A549 (cell line): Measurements from ENCODE around the gene BBLN.

ENCODE experiments used
- CTCF ChIP-seq: fragments of >200 bp; sonication (Bioruptor Twin); formaldehyde crosslinking; IDR thresholded peaks from 3 replicates; pipeline ENCODE4 v1.5.1; 2016
- FOSL2 ChIP-seq, 2 experiments: fragments of 450-650 bp in 1 of 2; fragments of >200 bp in 1 of 2; sonication (Bioruptor Twin) in 1 of 2; formaldehyde crosslinking; IDR thresholded peaks; 2 replicates each; pipeline versions ENCODE4 v1.5.0 to v1.6.1; 2016 to 2020; ENCODE audit warnings: mild to moderate bottlenecking in 1 of 2, moderate library complexity in 1 of 2
- MAX ChIP-seq: IDR thresholded peaks from 2 replicates; pipeline ENCODE4 v1.6.1; 2012
- MAZ ChIP-seq: fragments of 150-350 bp; IDR thresholded peaks from 2 replicates; pipeline ENCODE4 v1.6.1; 2014; ENCODE audit warnings: antibody characterized with exemption, low read depth, low read length, borderline replicate concordance
- NR3C1 ChIP-seq: fragments of >200 bp; sonication (Bioruptor Twin); formaldehyde crosslinking; IDR thresholded peaks from 3 replicates; pipeline ENCODE4 v1.6.1; 2017
- POLR2A ChIP-seq: IDR thresholded peaks from 2 replicates; pipeline ENCODE4 v1.6.1; 2012; ENCODE audit warnings: mild to moderate bottlenecking, low read length
- POLR2AphosphoS2 ChIP-seq: conservative IDR thresholded peaks from 2 replicates; pipeline ENCODE4 v1.6.1; 2012; ENCODE audit warnings: low read length, improper control_type of control experiment, inconsistent platforms
- ZFP36 ChIP-seq: fragments of 450-650 bp; IDR thresholded peaks from 2 replicates; pipeline ENCODE4 v1.6.1; 2014; ENCODE audit warnings: borderline replicate concordance; ENCODE audit not compliant: partially characterized antibody
- TF ChIP-seq, protein P1 (sequence below): fragments of 450-650 bp; IDR thresholded peaks from 2 replicates; pipeline ENCODE4 v1.6.1; 2014; ENCODE audit warnings: antibody characterized with exemption

GRCh38 chr9:128187361-128187760 lies 27.3 kb downstream of the BBLN start:
- TF ChIP-seq, protein P1, sequence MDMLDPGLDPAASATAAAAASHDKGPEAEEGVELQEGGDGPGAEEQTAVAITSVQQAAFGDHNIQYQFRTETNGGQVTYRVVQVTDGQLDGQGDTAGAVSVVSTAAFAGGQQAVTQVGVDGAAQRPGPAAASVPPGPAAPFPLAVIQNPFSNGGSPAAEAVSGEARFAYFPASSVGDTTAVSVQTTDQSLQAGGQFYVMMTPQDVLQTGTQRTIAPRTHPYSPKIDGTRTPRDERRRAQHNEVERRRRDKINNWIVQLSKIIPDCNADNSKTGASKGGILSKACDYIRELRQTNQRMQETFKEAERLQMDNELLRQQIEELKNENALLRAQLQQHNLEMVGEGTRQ = no peak
- TF ChIP-seq CTCF (no peak), MAZ (no peak), POLR2A (no peak), MAX (no peak), FOSL2 (IDR thresholded peaks at IDR 0.05) (no peak), FOSL2 (CRISPR knock-in tag; IDR thresholded peaks at IDR 0.05) (no peak), POLR2AphosphoS2 (no peak), ZFP36 (no peak), NR3C1 (no peak)
